ENCODE data around the gene KICS2. TPM values are rescaled to one million over a fixed set of nuclear protein-coding genes. Genes with fewer than 3 reads are reported as not detected.
A peak's percentile ranks its signal among the peaks of the same experiment; 100 is the strongest.

KICS2 gene
- total and polyA plus RNA-seq, 2 of the 13 experiments (the other 11 are each of a cell fraction or from before 2014, with no cell fraction given), result 3.5 to 6.6 TPM

GRCh38 chr12:64222009-64222765, at the start of gene KICS2 (continued):
- TF ChIP-seq ATF6 (CRISPR knock-in tag; conservative IDR thresholded peaks at IDR 0.05), result no peak
- peak; percentile 54; the same call in 1 of the 2 replicates for TF ChIP-seq ZSCAN25 (CRISPR knock-in tag; IDR thresholded peaks at IDR 0.05)
- TF ChIP-seq ZSCAN30 (CRISPR knock-in tag; IDR thresholded peaks at IDR 0.05), result 0 out of 2 replicates have a peak, but pooled peaks have one; percentile 60
- peak; percentile 36; the same call in 1 of the 2 replicates for TF ChIP-seq SNAPC4 (CRISPR knock-in tag; IDR thresholded peaks at IDR 0.05)
- TF ChIP-seq CEBPZ (IDR thresholded peaks at IDR 0.05; ENCODE audit: low read length), result no peak
- peak; percentile 39; the same call in 1 of the 2 replicates for TF ChIP-seq FOXP4 (CRISPR knock-in tag; IDR thresholded peaks at IDR 0.05)
